ENCODE measurements around the gene NDUFB8. TPM values are rescaled to one million over a fixed set of nuclear protein-coding genes. Genes with fewer than 3 reads are reported as not detected.

NDUFB8 gene
- total RNA-seq, 2 experiments from 2014 or later: 365 to 384 TPM

DNA sequence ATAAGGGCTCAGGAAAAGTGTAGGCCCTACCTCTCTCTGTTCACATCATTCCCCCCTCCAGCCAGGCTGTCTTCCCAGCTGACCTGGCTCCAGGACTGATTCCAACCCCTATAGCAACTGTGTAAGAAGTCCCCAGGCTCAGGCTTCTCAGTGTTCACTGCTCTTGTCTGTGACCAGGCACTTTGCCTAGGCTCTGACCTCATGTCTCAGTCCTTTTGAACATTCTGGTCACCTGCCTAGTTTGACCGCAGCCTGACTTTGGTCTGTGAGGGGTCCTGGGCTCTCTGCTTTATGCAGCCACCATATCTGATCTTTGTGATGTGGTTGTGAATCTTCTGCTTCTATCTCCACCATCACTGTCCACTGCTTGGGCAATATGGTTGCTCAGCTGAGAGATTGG, 30.6 kb upstream of the NDUFB8 start:
- Mint-ChIP-seq H3K9me3 (no peaks in the 10 kb centered on the region), H3K4me3 (no peak overlapping the region), H3K27me3 (peaks cover 18% of the 10 kb centered on the region), H3K27ac (no peak overlapping the region), H3K36me3 (ENCODE audit: low read depth) (peaks cover 6% of the 10 kb centered on the region), H3K4me1 (ENCODE audit: low read depth) (peaks cover 9% of the 10 kb centered on the region)
- TF ChIP-seq CTCF (IDR thresholded peaks at IDR 0.05): no peak
- ATAC-seq: no peak
- ChIA-PET CTCF (interaction anchor here (0.8 to 5.8 kb wide), 9 partner anchors 10 to 318 kb away, joined by 3 to 57 read pairs (median 5); no protein-coding TSS in a partner anchor), POLR2A (interaction anchor here (2.6 kb wide), 1 partner anchor 9 kb away, joined by 10 read pairs; no protein-coding TSS in a partner anchor)
- DNase-seq: no peak
- intact Hi-C loops (cut with micrococcal nuclease): loop anchor here (5.0 kb wide), 2 partner anchors 182 to 317 kb away; no protein-coding TSS in a partner anchor

GRCh38 chr10:100554902-100555301, 25.2 kb upstream of the NDUFB8 start:
- ChIA-PET CTCF (interaction anchor here (2.0 to 3.4 kb wide), 2 partner anchors 19 to 189 kb away, joined by 6 to 13 read pairs; partner anchors contain the start of gene HIF1AN), POLR2A (interaction anchor here (1.3 kb wide), 1 partner anchor 10 kb away, joined by 3 read pairs; no protein-coding TSS in a partner anchor)
- no peak overlapping the region for H3K4me3 Mint-ChIP-seq
- no peaks in the 10 kb centered on the region for H3K27me3 Mint-ChIP-seq
- intact Hi-C loops (cut with micrococcal nuclease): no loop called here
- no peak overlapping the region for H3K27ac Mint-ChIP-seq
- H3K4me1 Mint-ChIP-seq (ENCODE audit: low read depth): no peaks in the 10 kb centered on the region
- ATAC-seq (no peak), DNase-seq (no peak)
- peaks cover 5% of the 10 kb centered on the region for H3K36me3 Mint-ChIP-seq (ENCODE audit: low read depth)
- TF ChIP-seq CTCF (IDR thresholded peaks at IDR 0.05): no peak
- H3K9me3 Mint-ChIP-seq: no peaks in the 10 kb centered on the region

GRCh38 chr10:100553929-100554328, 24.3 kb upstream of the NDUFB8 start:
- POLR2A ChIA-PET: no interaction called here

GRCh38 chr10:100551738-100552137, 22.1 kb upstream of the NDUFB8 start:
- H3K4me3 Mint-ChIP-seq: no peak overlapping the region
- CTCF ChIA-PET: interaction anchor here (0.9 to 3.1 kb wide), 4 partner anchors 11 to 192 kb away, joined by 3 to 12 read pairs (median 7); no protein-coding TSS in a partner anchor
- no peaks in the 10 kb centered on the region for H3K4me1 Mint-ChIP-seq (ENCODE audit: low read depth)
- intact Hi-C loops (cut with micrococcal nuclease): no loop called here
- no peak for ATAC-seq
- POLR2A ChIA-PET: interaction anchor here (0.6 to 2.4 kb wide), 5 partner anchors 9 to 186 kb away, joined by 3 to 10 read pairs (median 3); no protein-coding TSS in a partner anchor
- H3K27ac Mint-ChIP-seq: no peak overlapping the region
- TF ChIP-seq CTCF (IDR thresholded peaks at IDR 0.05): no peak
- H3K36me3 Mint-ChIP-seq (ENCODE audit: low read depth): peaks cover 16% of the 10 kb centered on the region
- no peaks in the 10 kb centered on the region for H3K9me3 Mint-ChIP-seq
- H3K27me3 Mint-ChIP-seq: no peaks in the 10 kb centered on the region
- DNase-seq: no peak

More at GRCh38 chr10:100553929-100554328, 24.3 kb upstream of the NDUFB8 start:
- H3K36me3 Mint-ChIP-seq (ENCODE audit: low read depth): peaks cover 7% of the 10 kb centered on the region
- CTCF ChIA-PET: interaction anchor here (1.1 to 3.4 kb wide), 3 partner anchors 8 to 190 kb away, joined by 3 to 13 read pairs (median 6); no protein-coding TSS in a partner anchor
- no peak for TF ChIP-seq CTCF (IDR thresholded peaks at IDR 0.05)
- no peak overlapping the region for H3K27ac Mint-ChIP-seq
- intact Hi-C loops (cut with micrococcal nuclease): no loop called here
- ATAC-seq (no peak), DNase-seq (no peak)
- no peaks in the 10 kb centered on the region for H3K9me3 Mint-ChIP-seq
- H3K4me3 Mint-ChIP-seq: no peak overlapping the region
- no peaks in the 10 kb centered on the region for H3K27me3 Mint-ChIP-seq
- H3K4me1 Mint-ChIP-seq (ENCODE audit: low read depth): no peaks in the 10 kb centered on the region

DNA sequence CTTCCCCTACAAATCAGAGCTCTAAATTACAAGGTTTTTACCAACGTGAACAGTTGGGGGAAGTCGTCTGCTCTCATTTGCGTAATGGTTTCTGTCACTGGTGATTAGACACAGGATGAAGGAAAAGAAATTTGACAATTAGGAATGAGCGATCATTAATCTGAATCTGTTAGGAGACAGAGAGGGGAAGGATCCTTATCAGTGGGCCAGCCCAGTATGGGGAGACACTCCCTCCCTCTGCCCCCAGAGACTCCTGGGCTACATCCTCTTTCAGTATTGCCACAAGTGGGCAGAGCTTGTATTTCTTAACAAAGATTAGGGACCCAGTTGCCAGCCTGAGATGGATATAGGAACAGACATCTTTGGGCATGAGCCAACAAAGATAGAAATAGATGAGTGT, 21.5 kb upstream of the NDUFB8 start:
- Mint-ChIP-seq H3K36me3 (ENCODE audit: low read depth) (peaks cover 17% of the 10 kb centered on the region), H3K27ac (no peak overlapping the region), H3K4me1 (ENCODE audit: low read depth) (no peaks in the 10 kb centered on the region), H3K9me3 (no peaks in the 10 kb centered on the region), H3K4me3 (no peak overlapping the region), H3K27me3 (no peaks in the 10 kb centered on the region)
- POLR2A ChIA-PET: interaction anchor here (0.6 to 2.4 kb wide), 4 partner anchors 9 to 41 kb away, joined by 3 to 10 read pairs (median 3); no protein-coding TSS in a partner anchor
- CTCF ChIA-PET: interaction anchor here (0.9 to 3.1 kb wide), 5 partner anchors 12 to 193 kb away, joined by 3 to 12 read pairs (median 3); partner anchors contain the start of gene HIF1AN
- intact Hi-C loops (cut with micrococcal nuclease): no loop called here
- no peak for TF ChIP-seq CTCF (IDR thresholded peaks at IDR 0.05)
- ATAC-seq: no peak
- no peak for DNase-seq

Measured in activated CD8-positive, alpha-beta T cell treated with anti-CD3 and anti-CD28 coated beads for 36 hours (primary cell).